Left colon (tissue), 2 donors: Measurements from ENCODE around the gene KAT6B. TPM values are rescaled to one million over a fixed set of nuclear protein-coding genes. Genes with fewer than 3 reads are reported as not detected.
A peak's percentile ranks its signal among the peaks of the same experiment; 100 is the strongest.

Experiments
- ATAC-seq: fragments of 200-7000 bp; cut with Tn5 transposase; one replicate; pipeline ENCODE4 v1.9.1; 2020; ENCODE audit warnings: mild to moderate bottlenecking, moderate library complexity
- DNase-seq, 2 donors: peaks; one replicate each; pipeline ENCODE4 v3.0.0-alpha.2; 2020
- intact Hi-C, 2 donors: fragments of 100-400 bp; cut with DNase I in 1 of 2; cut with micrococcal nuclease in 1 of 2; formaldehyde crosslinking; loops; one replicate each; pipeline versions ENCODE4 v1.11.2 to v1.14.0; 2022; cut with DNase I, micrococcal nuclease
- total RNA-seq, 2 donors: library from RNA; stranded (reverse); fragmentation: NEBNext Ultra II Directional; extraction: Animal tissue kit (Norgen Biotek cat#: 25700); gene quantifications; one replicate each; pipeline ENCODE4 v1.2.1, GENCODE V29; 2021
- donor health status: DM: no; HTN: no; CAD: no.
- donor health status: DM: yes; HTN: yes; CAD: no.

The KAT6B gene
- total RNA-seq, 2 donors from 2014 or later: 26.6 to 30.7 TPM

DNA sequence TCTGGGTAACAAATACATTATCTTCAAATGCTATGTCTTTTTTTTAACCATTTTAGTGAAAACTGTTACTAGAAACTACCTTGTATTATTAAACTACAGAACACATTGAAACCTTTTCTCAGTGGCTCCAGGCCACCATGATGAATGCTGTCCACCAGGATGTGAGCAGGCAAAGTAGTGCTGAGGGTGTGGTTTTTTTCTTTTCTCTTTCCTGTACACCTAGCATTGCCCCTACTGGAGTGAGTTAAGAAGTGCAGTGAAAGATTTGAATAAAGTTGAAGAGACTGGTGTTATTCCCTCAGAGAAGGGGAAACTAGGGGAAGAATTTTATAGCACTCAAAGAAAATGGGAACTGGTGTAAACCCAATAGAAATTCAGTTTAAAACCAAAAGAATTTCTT, 165.0 kb downstream of the KAT6B start:
- peak; percentile 95 for ATAC-seq
- no peak for DNase-seq
- intact Hi-C loops: no loop called here

DNA sequence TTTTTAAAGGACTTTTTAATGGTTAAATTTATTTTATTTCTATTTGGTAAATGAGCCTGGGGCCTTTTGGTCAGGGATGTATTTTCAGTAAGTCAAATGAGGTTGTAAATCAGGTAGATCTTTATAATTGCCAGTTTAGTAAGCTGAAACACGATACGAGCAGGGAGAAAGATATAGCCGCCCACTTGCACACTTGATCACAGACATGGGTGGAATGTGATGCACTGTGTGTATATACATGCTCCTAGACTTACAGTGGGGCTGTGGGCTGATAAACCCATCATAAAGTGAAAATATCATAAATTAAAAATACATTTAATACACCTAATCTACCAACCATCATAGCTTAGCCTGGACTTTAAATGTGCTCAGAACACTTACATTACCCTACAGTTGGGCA, 165.7 kb downstream of the KAT6B start:
- DNase-seq (no peak), ATAC-seq (no peak)
- intact Hi-C loops: no loop called here

DNA sequence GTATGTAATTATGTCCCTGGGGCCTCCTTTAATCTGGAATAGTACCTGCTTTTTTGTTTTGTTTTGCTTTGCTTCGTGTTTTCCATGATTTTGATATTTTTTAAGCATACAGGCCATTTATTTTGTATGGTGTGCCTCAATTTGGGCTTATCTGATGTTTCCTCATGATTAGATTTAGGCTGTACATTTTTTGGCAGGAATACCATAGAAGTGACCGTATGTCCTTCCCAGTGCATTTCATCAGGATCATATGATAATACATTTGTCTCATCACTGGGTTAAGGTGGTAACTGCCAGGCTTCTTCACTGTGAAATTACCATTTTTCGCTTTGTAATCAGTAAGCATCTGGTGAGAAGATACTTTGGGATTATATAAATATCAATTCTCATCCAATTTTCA, 167.2 kb downstream of the KAT6B start:
- ATAC-seq (no peak), DNase-seq (no peak)
- intact Hi-C loops: no loop called here

DNA sequence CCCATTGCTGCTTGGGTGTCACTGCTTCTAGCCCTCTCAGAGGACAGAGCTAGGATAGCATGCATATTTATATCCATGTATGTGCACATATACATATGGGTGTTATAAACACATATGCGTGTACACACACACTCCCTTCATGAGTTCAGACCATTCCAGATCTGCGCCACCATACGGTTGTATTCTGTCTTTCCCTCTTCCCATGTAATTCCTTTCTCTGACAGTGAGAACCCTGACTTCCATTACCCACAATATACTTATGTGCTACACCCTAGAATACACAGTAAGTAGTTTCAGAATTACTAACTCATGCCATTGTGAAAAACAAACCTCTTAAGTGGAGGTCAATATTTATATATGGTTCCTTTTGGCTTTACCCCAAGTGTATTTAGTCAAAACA, 168.5 kb downstream of the KAT6B start:
- ATAC-seq (peak; percentile 59), DNase-seq (no peak)
- intact Hi-C loops: no loop called here

DNA sequence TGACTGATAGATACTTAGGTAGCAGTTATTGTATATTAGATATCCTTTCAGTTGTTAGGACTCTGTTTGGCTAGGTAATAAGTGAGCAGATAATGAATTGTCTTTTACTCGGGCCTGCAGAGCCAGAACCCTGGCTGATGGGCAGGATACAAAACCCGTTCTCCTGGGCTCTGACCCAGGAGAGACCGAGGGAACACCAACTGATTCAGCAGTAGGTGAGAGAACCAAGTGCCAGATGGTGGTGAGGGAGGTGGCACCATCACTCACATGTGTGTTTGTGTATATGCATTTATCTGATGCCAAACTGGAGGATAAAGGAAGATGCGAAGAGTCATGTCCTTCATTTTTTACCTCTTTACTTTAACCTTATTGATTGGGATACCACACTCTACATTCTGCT, 169.4 kb downstream of the KAT6B start:
- no peak for DNase-seq
- intact Hi-C loops: no loop called here
- ATAC-seq: no peak

DNA sequence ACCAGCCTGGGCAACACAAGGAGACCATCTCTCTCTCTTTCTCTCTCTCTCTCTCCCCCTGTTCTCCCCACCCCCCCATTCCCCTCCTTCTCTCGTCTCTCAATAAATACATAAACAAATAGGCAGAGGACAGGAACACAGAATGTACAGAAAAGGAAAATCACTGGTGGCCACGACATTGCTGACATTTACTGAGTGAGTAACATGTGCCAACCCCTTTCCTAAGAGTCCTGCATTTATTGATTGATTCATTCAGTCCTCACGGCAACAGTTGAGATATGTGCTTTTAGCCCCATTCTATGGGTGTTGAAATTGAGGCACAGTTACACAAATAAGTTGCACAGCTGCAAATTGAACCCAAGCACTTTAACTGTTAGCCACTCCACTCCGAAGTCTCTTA, 170.8 kb downstream of the KAT6B start:
- DNase-seq: no peak
- no peak for ATAC-seq
- intact Hi-C loops: no loop called here

DNA sequence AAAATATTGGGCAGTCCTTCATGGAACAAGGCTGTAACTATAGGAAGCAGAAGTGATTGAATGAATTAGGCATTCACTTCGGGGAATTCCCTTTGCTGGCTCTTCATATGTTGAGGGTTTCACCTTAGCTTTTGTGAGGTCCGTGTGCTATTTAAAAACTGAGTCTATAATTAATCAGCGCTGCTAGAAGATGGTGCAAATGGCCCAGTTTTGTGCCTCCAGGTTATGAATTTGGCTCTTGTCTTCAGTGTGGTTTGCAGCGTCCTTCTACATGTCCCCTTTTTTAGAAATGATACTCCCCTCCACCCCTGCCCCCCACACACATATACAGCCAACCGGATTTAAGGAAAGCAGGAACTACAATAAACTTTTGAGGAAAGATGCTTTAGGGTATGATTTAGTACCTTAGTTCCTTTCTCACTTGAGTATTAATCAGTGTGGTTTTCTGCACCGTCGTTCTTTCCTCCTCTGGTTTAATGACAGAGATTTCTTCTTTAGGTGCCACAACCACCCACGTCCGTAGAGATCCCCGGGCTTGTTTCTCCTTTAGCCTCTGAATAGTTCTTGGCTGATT, 174.4 kb downstream of the KAT6B start:
- DNase-seq (no peak), ATAC-seq (no peak)
- intact Hi-C loops: no loop called here

DNA sequence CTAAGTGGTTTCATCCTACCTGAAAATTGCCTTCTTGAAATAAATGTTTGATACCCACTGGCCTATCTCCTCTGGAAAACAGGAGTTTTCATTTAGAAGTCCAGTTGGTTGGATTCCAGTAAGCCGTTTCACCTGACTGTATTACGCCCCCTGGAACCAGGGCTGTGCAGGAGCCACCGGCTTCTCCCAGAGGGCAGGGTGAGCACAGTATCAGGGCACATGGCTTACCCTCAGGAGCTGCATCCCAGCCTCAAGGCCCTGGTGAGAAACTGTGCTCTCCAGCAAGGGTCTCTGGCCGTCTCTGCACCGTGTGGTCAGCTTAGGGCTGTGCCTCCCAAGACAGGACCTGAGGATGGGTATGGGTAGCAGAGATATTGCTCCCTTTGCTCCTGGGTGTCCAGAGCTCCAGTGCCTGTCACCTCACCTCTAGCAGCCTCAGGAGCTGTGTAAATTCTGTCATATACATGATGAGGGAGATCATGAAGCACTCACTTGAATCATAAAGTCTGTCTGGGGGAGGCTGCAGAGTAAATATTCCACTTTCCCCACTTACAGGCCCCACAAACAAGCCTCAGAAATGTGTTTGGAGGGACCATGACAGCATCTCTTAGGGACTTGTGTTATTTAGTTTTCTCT, 175.4 kb downstream of the KAT6B start:
- ATAC-seq: no peak
- intact Hi-C loops: no loop called here

DNA sequence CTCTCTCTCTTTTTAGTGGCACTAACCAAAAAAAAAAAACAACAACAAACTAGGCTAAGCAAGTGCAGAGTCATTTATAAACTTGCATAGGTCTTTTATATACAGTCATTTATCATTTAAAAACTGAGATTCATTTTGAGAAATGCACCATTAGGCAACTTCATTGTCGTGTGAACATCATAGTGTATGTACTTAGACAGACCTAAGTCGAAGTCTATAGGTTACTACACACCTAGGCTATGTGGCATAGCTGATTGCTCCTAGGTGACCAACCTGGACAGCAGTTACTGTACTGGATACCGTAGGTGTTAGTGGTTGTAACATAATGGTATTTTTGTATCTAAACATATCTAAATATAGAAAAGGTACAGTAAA, 175.9 kb downstream of the KAT6B start:
- ATAC-seq: no peak
- intact Hi-C loops: no loop called here

More for the DNA sequence above, 175.4 kb downstream of the KAT6B start:
- no peak for DNase-seq

DNA sequence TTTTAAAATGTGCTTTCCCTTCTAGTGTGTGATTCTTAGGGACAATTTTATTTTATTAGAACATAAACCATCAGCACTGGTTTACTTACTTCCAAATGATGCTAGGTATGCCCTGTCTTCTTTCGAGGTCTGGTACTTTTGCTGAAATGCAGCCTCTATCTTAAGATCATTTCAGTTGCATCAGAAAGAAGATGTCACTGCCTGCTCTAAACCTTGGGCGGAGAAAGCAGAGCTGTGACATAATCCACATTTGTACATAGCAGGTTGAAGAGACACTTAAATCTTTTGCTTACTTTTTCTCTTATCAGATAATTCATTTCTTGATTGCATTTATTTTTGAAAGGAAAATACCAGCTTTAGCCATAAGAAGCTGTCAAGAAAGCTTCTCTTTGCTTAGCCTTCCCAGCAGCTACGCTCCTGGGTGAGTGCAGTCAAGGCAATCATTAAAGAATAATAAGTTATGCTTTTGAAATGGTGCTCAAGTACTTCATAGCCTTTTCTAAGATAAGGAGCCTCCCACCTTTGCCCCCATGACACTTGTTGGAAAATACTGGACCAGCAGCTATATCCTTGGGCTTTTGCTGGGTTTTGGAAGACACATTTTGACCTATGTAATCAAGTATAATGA, 176.7 kb downstream of the KAT6B start:
- DNase-seq: no peak
- ATAC-seq: no peak
- intact Hi-C loops: no loop called here

More for the DNA sequence above, 175.9 kb downstream of the KAT6B start:
- DNase-seq: no peak

DNA sequence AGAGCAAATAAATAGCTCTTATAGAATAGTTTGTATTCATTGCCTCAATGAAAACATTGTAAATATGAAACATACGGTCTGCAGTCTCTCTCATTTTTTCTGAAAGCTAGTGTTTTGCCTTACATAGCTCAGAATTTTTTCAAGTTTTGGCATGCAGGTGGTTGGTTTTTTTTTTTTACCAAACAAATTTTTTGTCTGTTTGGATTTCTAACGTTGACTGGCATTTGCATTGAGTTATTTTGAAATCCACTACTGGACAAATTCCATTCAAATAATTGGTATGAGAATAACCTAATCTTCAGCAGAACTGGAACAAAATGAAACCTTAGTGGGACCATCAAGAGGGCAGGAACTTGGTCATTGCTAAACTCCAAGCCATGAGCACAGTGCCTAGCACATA, 177.5 kb downstream of the KAT6B start:
- intact Hi-C loops: no loop called here
- no peak for DNase-seq
- ATAC-seq: no peak

DNA sequence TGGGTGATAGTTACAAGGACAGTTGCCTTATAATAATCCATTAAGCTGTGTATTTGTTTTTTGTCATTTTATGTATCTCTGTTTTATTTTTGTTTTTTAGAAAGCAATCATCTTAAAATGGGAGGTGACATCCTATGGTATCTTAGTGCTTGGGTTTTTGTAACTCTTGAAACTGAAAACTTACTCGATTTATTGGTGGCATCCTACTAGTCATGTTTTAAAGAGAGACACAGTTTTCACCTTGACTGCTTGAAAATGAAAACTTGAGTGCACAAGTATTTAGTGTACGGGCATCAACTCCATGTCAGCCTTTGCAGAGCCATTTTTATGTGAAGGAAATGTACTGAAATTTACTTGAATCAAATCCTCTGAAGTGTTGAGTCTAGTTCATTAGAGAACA, 181.2 kb downstream of the KAT6B start:
- ATAC-seq (no peak), DNase-seq (no peak)
- intact Hi-C loops: no loop called here

DNA sequence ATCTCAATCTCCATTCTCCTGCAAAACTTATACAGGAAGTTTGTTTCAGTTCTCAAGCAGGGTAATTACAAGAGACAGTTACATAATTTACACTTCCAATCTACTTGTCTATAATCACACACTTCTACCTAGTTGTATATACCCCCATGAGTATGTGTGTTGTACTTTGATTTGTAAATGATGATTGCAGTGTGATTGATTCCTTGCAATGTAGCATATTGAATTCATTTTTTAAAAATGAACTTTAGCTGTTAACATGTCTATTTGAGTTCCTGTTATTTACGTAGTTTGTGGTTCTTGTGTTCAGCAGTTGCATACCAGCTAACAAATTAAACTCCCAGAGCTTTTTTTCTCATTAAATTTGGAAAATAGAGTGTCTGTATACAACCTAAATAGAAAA, 182.6 kb downstream of the KAT6B start:
- ATAC-seq: no peak
- no peak for DNase-seq
- intact Hi-C loops: no loop called here

DNA sequence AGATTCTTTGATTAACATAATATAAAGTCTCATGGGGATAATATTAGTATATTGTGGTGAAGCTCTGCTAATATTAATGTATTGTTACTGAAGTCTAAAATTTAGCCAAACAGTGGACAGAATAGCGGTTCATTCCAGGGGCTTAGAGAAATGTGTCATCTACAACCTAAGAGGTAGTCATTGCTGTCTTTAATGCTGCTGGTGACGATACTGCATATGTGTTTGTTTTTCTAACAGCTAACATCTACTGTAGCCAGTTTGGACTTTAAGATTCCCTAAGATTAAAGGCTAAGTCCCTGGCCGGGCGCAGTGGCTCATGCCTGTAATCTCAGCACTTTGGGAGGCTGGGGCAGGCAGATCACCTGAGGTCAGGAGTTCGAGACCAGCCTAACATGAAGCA, 183.0 kb downstream of the KAT6B start:
- ATAC-seq (no peak), DNase-seq (no peak)
- intact Hi-C loops: no loop called here

DNA sequence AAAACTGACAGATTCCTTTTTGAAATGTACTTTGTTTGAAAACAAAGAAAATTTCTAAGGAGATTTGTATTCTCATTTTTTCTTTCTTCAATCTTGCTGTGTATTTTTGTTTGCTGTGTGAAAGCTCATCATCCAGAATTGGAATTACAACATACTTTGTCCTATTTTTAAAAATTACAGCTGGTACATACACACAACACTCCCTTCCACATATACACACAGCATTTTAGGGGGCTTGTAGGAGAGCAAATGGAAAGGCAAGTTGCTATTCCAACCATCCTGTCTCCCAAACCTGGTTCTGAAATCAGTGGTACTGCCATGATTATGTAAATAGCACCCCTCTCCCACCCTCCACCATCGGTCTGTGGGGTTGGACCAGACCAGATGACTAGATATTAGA, 184.0 kb downstream of the KAT6B start:
- DNase-seq (no peak), ATAC-seq (no peak)
- intact Hi-C loops: no loop called here

DNA sequence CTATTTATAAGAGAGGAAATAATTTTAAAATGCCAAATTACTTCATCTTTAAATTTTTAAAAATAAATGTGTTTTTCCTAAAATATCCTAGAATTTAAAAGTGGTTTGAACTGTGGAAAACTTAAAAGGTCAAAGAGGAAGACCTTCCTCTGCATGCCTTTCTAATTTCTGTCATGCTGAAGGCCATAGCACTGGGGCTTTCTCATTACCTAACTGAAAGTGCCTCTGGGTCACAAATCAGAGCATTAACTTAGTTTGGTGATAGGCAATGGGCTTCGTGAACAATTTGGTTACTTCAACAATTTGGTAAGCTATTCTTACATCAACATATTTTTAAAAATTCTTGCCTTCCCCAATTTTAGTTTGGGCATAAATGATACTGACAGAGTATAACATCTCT, 184.8 kb downstream of the KAT6B start:
- ATAC-seq: no peak
- DNase-seq: no peak
- intact Hi-C loops: no loop called here

DNA sequence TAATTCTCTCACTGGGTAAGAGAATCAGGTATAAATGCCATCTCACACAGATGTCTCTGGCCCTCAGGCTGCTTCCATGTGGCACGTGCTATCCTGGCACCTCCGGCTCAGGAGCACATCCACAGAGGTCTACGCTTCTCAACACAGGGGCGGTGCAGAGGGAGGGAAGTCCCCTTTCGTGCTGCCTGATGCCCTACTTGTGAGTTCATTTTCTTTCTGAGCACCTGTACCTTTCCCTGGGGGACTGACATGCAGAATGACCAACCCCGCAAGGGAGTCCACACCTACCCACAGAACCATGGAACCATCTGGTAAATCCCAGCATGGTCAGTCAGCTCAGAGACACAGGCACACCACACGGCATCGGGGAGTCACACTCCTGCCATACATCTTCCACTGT, 186.1 kb downstream of the KAT6B start:
- intact Hi-C loops: no loop called here
- ATAC-seq (no peak), DNase-seq (no peak)

DNA sequence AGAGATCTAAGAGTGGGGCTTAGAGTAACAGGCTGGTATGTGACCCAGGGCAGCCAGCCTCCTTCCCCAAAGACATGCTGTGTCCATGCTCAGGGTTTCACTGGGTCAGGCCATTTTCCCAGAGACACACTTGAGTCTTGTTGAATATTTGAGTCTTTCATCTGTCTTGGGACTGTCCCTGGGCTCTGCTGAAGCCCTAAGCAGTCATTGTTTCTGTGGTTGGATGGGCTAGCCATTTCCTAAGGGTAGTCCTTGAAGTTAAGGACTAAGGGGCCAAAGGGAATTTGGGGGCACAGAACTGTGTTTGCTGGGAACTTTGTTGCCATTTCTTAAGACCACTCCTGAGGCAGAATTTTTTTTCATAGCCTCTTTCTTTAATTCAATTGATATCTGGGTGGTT, 186.6 kb downstream of the KAT6B start:
- intact Hi-C loops: no loop called here
- no peak for DNase-seq

DNA sequence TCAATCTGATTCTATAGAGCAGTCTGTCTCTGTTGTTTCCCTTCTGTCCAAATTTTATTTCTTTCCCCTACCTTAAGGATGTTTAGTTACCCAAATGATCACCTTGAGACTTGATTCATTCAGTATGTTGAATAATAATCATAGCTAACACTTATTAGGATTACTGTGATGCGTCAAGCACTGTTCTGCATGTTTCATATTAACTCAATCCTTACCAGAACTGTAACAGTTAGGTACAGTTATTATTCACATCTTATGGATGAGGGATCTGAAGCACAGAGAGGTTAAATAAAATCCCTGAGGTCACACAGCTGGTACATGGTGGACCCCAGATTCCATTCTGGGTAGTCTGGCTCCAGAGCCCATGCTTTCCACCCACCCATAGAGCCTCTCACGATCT, 187.1 kb downstream of the KAT6B start:
- intact Hi-C loops: no loop called here
- no peak for DNase-seq
- no peak for ATAC-seq

More for the DNA sequence above, 186.6 kb downstream of the KAT6B start:
- ATAC-seq: no peak

DNA sequence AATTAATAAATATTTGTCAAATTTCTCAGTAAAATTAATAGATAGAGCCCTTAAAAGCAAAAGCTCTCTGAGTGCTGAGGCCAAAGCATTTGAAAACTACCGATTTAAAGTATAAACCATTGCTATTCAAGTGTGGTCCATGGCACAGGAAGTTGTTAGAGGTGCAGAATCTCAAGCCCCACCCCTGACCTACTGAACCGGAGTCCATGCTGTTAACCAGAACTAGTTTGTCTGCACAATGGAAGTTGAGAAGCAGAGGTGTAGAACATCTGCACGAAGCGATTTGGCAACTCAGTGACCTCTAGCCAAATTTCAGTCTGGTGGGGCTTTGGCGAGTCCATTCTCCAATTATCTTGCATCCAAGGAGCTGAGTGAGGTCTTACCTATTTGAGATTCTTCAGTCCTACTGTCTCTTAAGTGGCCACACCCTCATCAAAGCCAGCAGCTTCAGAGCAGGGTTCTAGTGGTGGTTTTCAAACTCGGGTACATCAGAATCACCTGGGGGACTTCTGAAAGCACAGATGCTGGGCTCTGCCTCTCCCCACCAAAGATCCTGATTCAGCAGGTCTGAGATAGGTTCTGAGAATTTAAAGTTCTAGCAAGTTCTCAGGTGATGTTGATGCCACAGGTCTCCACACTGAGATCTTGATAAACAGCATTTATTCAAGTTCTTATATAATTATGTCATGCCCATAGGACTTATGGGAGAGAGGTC, 188.3 kb downstream of the KAT6B start:
- no peak for DNase-seq
- peak; percentile 59 for ATAC-seq
- intact Hi-C loops: no loop called here
